Mesenchymal stem cell (in vitro differentiated cells and primary cell): Measurements from ENCODE around the gene METTL2B.
"Not testable (repeated sequence)": the region's sequence is repeated elsewhere in the genome, so short reads cannot be mapped to it uniquely, and the experiment has no call there.

ENCODE experiments used
- DNase-seq: peaks from one replicate; pipeline ENCODE4 v3.0.0-alpha.2; 2013
- H2AFZ ChIP-seq: one replicate; pipeline ENCODE4 v1.6.1; 2013; ENCODE audit warnings: low read depth, mild to moderate bottlenecking, control low read depth, inconsistent platforms, low read length, moderate library complexity
- H2AK5ac ChIP-seq: 2 replicates; pipeline ENCODE4 v1.6.1; 2013; ENCODE audit warnings: low read length, moderate library complexity, mild to moderate bottlenecking, inconsistent platforms; ENCODE audit not compliant: severe bottlenecking
- H2BK120ac ChIP-seq: one replicate; pipeline ENCODE4 v1.6.1; 2013; ENCODE audit warnings: low read depth, mild to moderate bottlenecking, inconsistent platforms, low read length, moderate library complexity
- H2BK12ac ChIP-seq, 2 experiments: one replicate each; pipeline ENCODE4 v1.6.1; 2013; ENCODE audit warnings: inconsistent platforms in 2 of 2, low read length in 2 of 2, mild to moderate bottlenecking in 2 of 2, moderate library complexity in 2 of 2, control low read depth in 1 of 2
- H2BK15ac ChIP-seq: one replicate; pipeline ENCODE4 v1.6.1; 2013; ENCODE audit warnings: mild to moderate bottlenecking, low read depth, inconsistent platforms; ENCODE audit not compliant: poor library complexity, severe bottlenecking
- H2BK5ac ChIP-seq: 2 replicates; pipeline ENCODE4 v1.6.1; 2013; ENCODE audit warnings: low read depth, mild to moderate bottlenecking, low read length, control low read depth, inconsistent platforms; ENCODE audit not compliant: poor library complexity, severe bottlenecking
- H3K14ac ChIP-seq, 2 experiments: one replicate each; pipeline ENCODE4 v1.6.1; 2013; ENCODE audit warnings: inconsistent platforms in 2 of 2, low read length in 2 of 2, control low read depth in 1 of 2, mild to moderate bottlenecking in 1 of 2, moderate library complexity in 1 of 2
- H3K18ac ChIP-seq, 2 experiments: one replicate each; pipeline ENCODE4 v1.6.1; 2013; ENCODE audit warnings: inconsistent platforms in 2 of 2, low read length in 2 of 2, control low read depth in 1 of 2, low read depth in 1 of 2, mild to moderate bottlenecking in 1 of 2
- H3K23ac ChIP-seq, 2 experiments: one replicate each; pipeline ENCODE4 v1.6.1; 2013; ENCODE audit warnings: inconsistent platforms in 2 of 2, low read length in 2 of 2, mild to moderate bottlenecking in 2 of 2, moderate library complexity in 2 of 2, control low read depth in 1 of 2
- H3K27ac ChIP-seq: 2 replicates; pipeline ENCODE4 v1.5.1; 2013; ENCODE audit warnings: mild to moderate bottlenecking, moderate library complexity, low read length, control low read depth, inconsistent platforms; ENCODE audit not compliant: poor library complexity, severe bottlenecking
- H3K27me3 ChIP-seq, 2 experiments: 2 replicates each; pipeline versions ENCODE4 v1.6.1 to v1.7.0; 2013; ENCODE audit warnings: low read length in 2 of 2, mild to moderate bottlenecking in 2 of 2, moderate library complexity in 2 of 2, control low read depth in 1 of 2, inconsistent platforms in 1 of 2; ENCODE audit not compliant: control insufficient read depth in 1 of 2, insufficient read depth in 1 of 2
- H3K36me3 ChIP-seq, 2 experiments: 2 replicates each; pipeline versions ENCODE4 v1.6.1 to v1.7.0; 2013; ENCODE audit warnings: low read length in 2 of 2, control low read depth in 1 of 2, inconsistent platforms in 1 of 2, low read depth in 1 of 2, mild to moderate bottlenecking in 1 of 2; ENCODE audit not compliant: insufficient read depth in 2 of 2, control insufficient read depth in 1 of 2
- H3K4ac ChIP-seq, 2 experiments: one replicate each; pipeline ENCODE4 v1.6.1; 2013; ENCODE audit warnings: inconsistent platforms in 2 of 2, low read length in 2 of 2, mild to moderate bottlenecking in 2 of 2, moderate library complexity in 2 of 2, control low read depth in 1 of 2, low read depth in 1 of 2
- H3K4me1 ChIP-seq: 2 replicates; pipeline ENCODE4 v1.6.1; 2013; ENCODE audit warnings: low read depth, low read length, control low read depth; ENCODE audit not compliant: control insufficient read depth, insufficient read depth
- H3K4me2 ChIP-seq: 2 replicates; pipeline ENCODE4 v1.6.1; 2013; ENCODE audit warnings: low read length, mild to moderate bottlenecking, inconsistent platforms; ENCODE audit not compliant: poor library complexity, severe bottlenecking
- H3K4me3 ChIP-seq, 2 experiments: 2 replicates each; pipeline versions ENCODE4 v1.5.1 to v1.7.0; 2013; ENCODE audit warnings: low read length in 2 of 2, mild to moderate bottlenecking in 2 of 2, control low read depth in 1 of 2, low read depth in 1 of 2; ENCODE audit not compliant: insufficient read depth in 1 of 2
- H3K79me1 ChIP-seq: replicated peaks from 2 replicates; pipeline ENCODE4 v1.6.1; 2013; ENCODE audit warnings: mild to moderate bottlenecking, control low read depth, low read length, inconsistent platforms; ENCODE audit not compliant: poor library complexity, severe bottlenecking
- H3K9ac ChIP-seq: 2 replicates; pipeline ENCODE4 v1.7.0; 2013; ENCODE audit warnings: mild to moderate bottlenecking, low read length, moderate library complexity
- H3K9me3 ChIP-seq: 2 replicates; pipeline ENCODE4 v1.7.0; 2013; ENCODE audit warnings: mild to moderate bottlenecking, low read length; ENCODE audit not compliant: control insufficient read depth
- H4K8ac ChIP-seq: one replicate; pipeline ENCODE4 v1.6.1; 2013; ENCODE audit warnings: inconsistent platforms, mild to moderate bottlenecking, low read length, moderate library complexity
- H4K91ac ChIP-seq: one replicate; pipeline ENCODE4 v1.6.1; 2013; ENCODE audit warnings: mild to moderate bottlenecking, low read length, inconsistent platforms
- WGBS: methylation state at CpG from one replicate; pipeline ENCODE4 v1.1.7; 2013; ENCODE audit warnings: mixed read lengths; 5-methylcytosine and 5-hydroxymethylcytosine counted together

METTL2B gene

DNA sequence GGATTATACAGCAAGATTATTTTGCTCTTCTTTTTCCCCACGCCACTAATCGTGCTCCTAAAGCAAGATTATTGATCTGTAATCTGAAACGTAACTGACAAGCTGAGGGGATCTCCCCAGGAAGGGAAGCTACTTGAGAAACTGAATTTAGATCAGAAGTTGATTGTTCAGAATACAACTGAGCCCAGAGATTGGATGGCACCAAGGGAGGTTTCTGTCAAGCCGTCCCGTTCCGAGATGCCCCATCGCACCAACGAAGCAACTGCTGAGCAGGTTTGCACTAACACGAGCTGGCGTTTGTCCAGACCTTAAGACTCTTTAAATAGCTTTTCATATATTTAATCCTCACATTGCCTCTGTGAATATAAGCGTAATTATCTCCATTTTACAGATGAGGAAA, 35.1 kb downstream of the METTL2B start:
- WGBS, result over 99% methylated on average over 9 of the region's 11 CpGs

GRCh38 chr7:128515232-128515631, 38.7 kb downstream of the METTL2B start:
- not testable (repeated sequence) for H3K9me3 ChIP-seq
- 74% methylated on average over 6 of the region's 6 CpGs for WGBS

More for the DNA sequence above, 35.1 kb downstream of the METTL2B start:
- not testable (repeated sequence) for H2BK12ac ChIP-seq, H3K4me1 ChIP-seq, H2BK120ac ChIP-seq, H3K27me3 ChIP-seq, H3K14ac ChIP-seq, H3K9me3 ChIP-seq, H3K27ac ChIP-seq, H3K9ac ChIP-seq, H3K18ac ChIP-seq, H3K23ac ChIP-seq, H2BK15ac ChIP-seq, H4K91ac ChIP-seq, H3K4me2 ChIP-seq, H4K8ac ChIP-seq, H3K79me1 ChIP-seq, H3K36me3 ChIP-seq, H2AK5ac ChIP-seq, H3K4ac ChIP-seq, H2AFZ ChIP-seq, H2BK5ac ChIP-seq, DNase-seq, H3K4me3 ChIP-seq

GRCh38 chr7:128517023-128517422, 40.5 kb downstream of the METTL2B start:
- H2BK12ac ChIP-seq, H4K91ac ChIP-seq, H3K27me3 ChIP-seq, H3K14ac ChIP-seq, H3K4ac ChIP-seq, H3K4me3 ChIP-seq, H3K27ac ChIP-seq, H3K23ac ChIP-seq, DNase-seq, H2AK5ac ChIP-seq, H4K8ac ChIP-seq, H3K18ac ChIP-seq, H2BK15ac ChIP-seq, H3K9ac ChIP-seq, H3K4me2 ChIP-seq, H2AFZ ChIP-seq, H3K36me3 ChIP-seq, H3K79me1 ChIP-seq, H2BK120ac ChIP-seq, H3K4me1 ChIP-seq, H2BK5ac ChIP-seq, H3K9me3 ChIP-seq: not testable (repeated sequence)
- 81% methylated on average over 5 of the region's 5 CpGs for WGBS

More at GRCh38 chr7:128515232-128515631, 38.7 kb downstream of the METTL2B start:
- not testable (repeated sequence) for DNase-seq, H3K23ac ChIP-seq, H3K27ac ChIP-seq, H3K4me3 ChIP-seq, H4K8ac ChIP-seq, H2BK12ac ChIP-seq, H3K14ac ChIP-seq, H3K36me3 ChIP-seq, H3K9ac ChIP-seq, H2BK15ac ChIP-seq, H3K4me2 ChIP-seq, H3K27me3 ChIP-seq, H2AFZ ChIP-seq, H4K91ac ChIP-seq, H2BK5ac ChIP-seq, H2AK5ac ChIP-seq, H2BK120ac ChIP-seq, H3K4ac ChIP-seq, H3K18ac ChIP-seq, H3K79me1 ChIP-seq, H3K4me1 ChIP-seq

GRCh38 chr7:128523226-128523931, 46.8 kb downstream of the METTL2B start:
- not testable (repeated sequence) for H3K27me3 ChIP-seq, H4K8ac ChIP-seq, H3K9ac ChIP-seq, H3K4ac ChIP-seq, H3K4me3 ChIP-seq, H2BK120ac ChIP-seq, H2BK12ac ChIP-seq, H3K18ac ChIP-seq, H3K4me2 ChIP-seq, H3K4me1 ChIP-seq, H3K79me1 ChIP-seq, H3K14ac ChIP-seq, H3K9me3 ChIP-seq, H2BK15ac ChIP-seq, H2BK5ac ChIP-seq, H2AK5ac ChIP-seq, H3K27ac ChIP-seq, H4K91ac ChIP-seq, H2AFZ ChIP-seq, H3K23ac ChIP-seq, H3K36me3 ChIP-seq
- DNase-seq, result peak; percentile 85
- WGBS, result 36% methylated on average over 4 of the region's 7 CpGs
